Adrenal gland (tissue), 12 donors: ENCODE measurements around the gene SLC44A2. TPM values are rescaled to one million over a fixed set of nuclear protein-coding genes. Genes with fewer than 3 reads are reported as not detected.

Experiments
- DNase-seq, 7 donors: peaks; one replicate each; pipeline ENCODE4 v3.0.0-alpha.2; 2019 to 2020
- H3K27ac ChIP-seq, 5 donors: fragments of 200-600 bp; sonication (generic) in 4 of 5; 1 replicate in 3 of 5; 2 replicates in 2 of 5; pipeline versions ENCODE4 v1.5.1 to v1.8.0; 2016 to 2020; ENCODE audit warnings: mild to moderate bottlenecking in 1 of 5
- H3K27me3 ChIP-seq: fragments of 200-600 bp; 2 replicates; pipeline ENCODE4 v1.8.0; 2021
- H3K36me3 ChIP-seq, 2 donors: fragments of 200-600 bp; replicated peaks in 1 of 2; 1 replicate in 1 of 2; 2 replicates in 1 of 2; pipeline versions ENCODE4 v1.5.1 to v1.8.0; 2018 to 2022
- H3K4me1 ChIP-seq, 2 donors: fragments of 200-600 bp; replicated peaks in 1 of 2; 1 replicate in 1 of 2; 2 replicates in 1 of 2; pipeline versions ENCODE4 v1.5.1 to v1.8.0; 2018 to 2021
- H3K4me3 ChIP-seq, 4 donors: fragments of 200-600 bp; sonication (generic) in 3 of 4; one replicate each; pipeline ENCODE4 v1.5.1; 2016 to 2018
- H3K9me3 ChIP-seq, 3 donors: fragments of 200-600 bp; sonication (generic) in 1 of 3; replicated peaks in 1 of 3; 1 replicate in 2 of 3; 2 replicates in 1 of 3; pipeline versions ENCODE4 v1.5.1 to v1.8.0; 2016 to 2021
- CTCF ChIP-seq, 6 experiments: fragments of 450-650 bp in 4 of 6; fragments of 200-600 bp in 2 of 6; sonication (generic) in 1 of 6; IDR thresholded peaks; 1 replicate in 5 of 6; 2 replicates in 1 of 6; pipeline versions ENCODE4 v1.5.1 to v1.8.0; 2016 to 2021; ENCODE audit warnings: antibody characterized with exemption in 6 of 6, mild to moderate bottlenecking in 2 of 6, moderate library complexity in 1 of 6
- POLR2A ChIP-seq, 2 donors: fragments of 450-650 bp; IDR thresholded peaks; one replicate each; pipeline ENCODE4 v1.6.1; 2017; ENCODE audit warnings: antibody characterized with exemption in 2 of 2, mild to moderate bottlenecking in 2 of 2, moderate library complexity in 1 of 2
- WGBS, 4 donors: extraction: QIAGEN DNeasy Blood & Tissue Kit in 2 of 4; methylation state at CpG; one replicate each; pipeline versions ENCODE4 v1.1.5 to v1.1.7; 2013 to 2017; 5-methylcytosine and 5-hydroxymethylcytosine counted together
- intact Hi-C, 2 donors: fragments of 100-400 bp; cut with DNase I; formaldehyde crosslinking; loops; one replicate each; pipeline versions ENCODE4 v1.14.1 to v1.15.0; 2022 to 2023
- polyA plus RNA-seq, 3 donors: library from polyadenylated mRNA; stranded (reverse); fragments of 200-250 nt in 2 of 3; fragments of 350-450 nt in 1 of 3; fragmentation: Illumina TruSeq in 1 of 3; extraction: RNeasy Lipid Tissue Mini Kit (QIAGEN cat#74804) in 1 of 3; gene quantifications; one replicate each; pipeline ENCODE4 v1.2.3, GENCODE V29; 2013 to 2014
- total RNA-seq, 9 donors: library from RNA; depleted of rRNA in 4 of 9; stranded (reverse); fragments of >200 nt in 4 of 9; fragments of 120-200 nt in 1 of 9; fragmentation: NEBNext Ultra II Directional in 1 of 9; extraction: Animal tissue kit (Norgen Biotek cat#: 25700) in 1 of 9; gene quantifications; one replicate each; pipeline versions ENCODE4 v1.1.0 to v1.2.4, GENCODE V29; 2013 to 2023
- donor health status: healthy with polysubstance abuse.
- donor health status: Bipolar disorder and iron deficiency.
- donor health status: DM: yes; HTN: yes; CAD: no.
- donor health status: DM: no; HTN: no; CAD: no.
- donor health status: DM: no; HTN: no; CAD: no.
- donor health status: DM: yes; HTN: yes; CAD: no.

Gene SLC44A2
- total and polyA plus RNA-seq, 12 donors: 20.4 to 188 (median 87.4) TPM

GRCh38 chr19:10643172-10643967, 18.0 kb downstream of the SLC44A2 start:
- TF ChIP-seq CTCF (IDR thresholded peaks at IDR 0.05): no peak
- TF ChIP-seq POLR2A (IDR thresholded peaks at IDR 0.05): no peak
- WGBS, 4 donors: 68 to 83% (median 72%) methylated on average over 20 to 21 of the region's 21 CpGs
- no peaks in the 10 kb centered on the region for H3K9me3 ChIP-seq
- H3K4me1 ChIP-seq: peaks cover 0 to 6% of the 10 kb centered on the region in 2 donors
- DNase-seq: no peak
- no peak overlapping the region for H3K4me3 ChIP-seq
- intact Hi-C loops: loop anchor here (2.0 to 5.0 kb wide), 2 partner anchors 61 to 63 kb away; no protein-coding TSS in a partner anchor
- H3K27me3 ChIP-seq: no peaks in the 10 kb centered on the region
- peaks cover 0 to 26% of the 10 kb centered on the region in 2 donors for H3K36me3 ChIP-seq
- peak overlapping the region in 1 of 5 donors; percentile 31 for H3K27ac ChIP-seq

- Histone ChIP-seq H3K4me1 (peaks cover 0 to 6% of the 10 kb centered on the region in 2 donors), H3K9me3 (no peaks in the 10 kb centered on the region), H3K27me3 (no peaks in the 10 kb centered on the region), H3K36me3 (peaks cover 0 to 20% of the 10 kb centered on the region in 2 donors), H3K27ac (peak overlapping the region in 1 of 5 donors; percentile 31), H3K4me3 (no peak overlapping the region)
- WGBS, 4 donors: 62 to 88% (median 67%) methylated on average over 3 of the region's 3 CpGs
- no peak for DNase-seq
- TF ChIP-seq POLR2A (IDR thresholded peaks at IDR 0.05): no peak
- no peak for TF ChIP-seq CTCF (IDR thresholded peaks at IDR 0.05)
- intact Hi-C loops: loop anchor here (2.0 to 5.0 kb wide), 2 partner anchors 62 to 63 kb away; no protein-coding TSS in a partner anchor
These were observed 18.6 kb downstream of the SLC44A2 start for GRCh38 chr19:10643968-10644259.

- H3K4me3 ChIP-seq: no peak overlapping the region
- TF ChIP-seq POLR2A (IDR thresholded peaks at IDR 0.05) (no peak), CTCF (IDR thresholded peaks at IDR 0.05) (peak; percentile 62 to 98 (median 95))
- 14 to 18% (median 17%) methylated on average over 11 to 14 of the region's 14 CpGs for WGBS, 4 donors
- intact Hi-C loops: loop anchor here in 1 of 2 donors (5.0 kb wide), 1 partner anchor 62 kb away; no protein-coding TSS in a partner anchor
- peaks cover 0 to 6% of the 10 kb centered on the region in 2 donors for H3K4me1 ChIP-seq
- peak; percentile 79 to 91 (median 88) for DNase-seq
- H3K36me3 ChIP-seq: peaks cover 0 to 15% of the 10 kb centered on the region in 2 donors
- no peaks in the 10 kb centered on the region for H3K9me3 ChIP-seq
- H3K27ac ChIP-seq: peak overlapping the region in 1 of 5 donors; percentile 31
- H3K27me3 ChIP-seq: no peaks in the 10 kb centered on the region
These were observed 19.1 kb downstream of the SLC44A2 start for GRCh38 chr19:10644260-10645007.

GRCh38 chr19:10646456-10647159, 21.3 kb downstream of the SLC44A2 start:
- 74 to 83% (median 79%) methylated on average over 12 of the region's 12 CpGs for WGBS, 4 donors
- TF ChIP-seq CTCF (IDR thresholded peaks at IDR 0.05) (no peak), POLR2A (IDR thresholded peaks at IDR 0.05) (no peak)
- H3K27me3 ChIP-seq: no peaks in the 10 kb centered on the region
- no peak overlapping the region for H3K4me3 ChIP-seq
- no peaks in the 10 kb centered on the region for H3K36me3 ChIP-seq
- H3K9me3 ChIP-seq: no peaks in the 10 kb centered on the region
- no peak overlapping the region for H3K27ac ChIP-seq
- intact Hi-C loops: no loop called here
- no peak for DNase-seq
- peaks cover 0 to 6% of the 10 kb centered on the region in 2 donors for H3K4me1 ChIP-seq
